HTERT RPE-1 (cell line): ENCODE data around the gene MCM9.

Experiments
- in situ Hi-C: fragments of 300-500 bp; cut with MboI; formaldehyde crosslinking; loops from 4 replicates; pipeline ENCODE4 v1.14.3; 2020; ENCODE audit warnings: low sequenced_read_pairs

The MCM9 gene

GRCh38 chr6:118933855-118934460 is 1.0 kb downstream of the MCM9 start:
- in situ Hi-C loops = no loop called here

GRCh38 chr6:118932421-118932820 is 2.5 kb downstream of the MCM9 start:
- in situ Hi-C loops = no loop called here

DNA sequence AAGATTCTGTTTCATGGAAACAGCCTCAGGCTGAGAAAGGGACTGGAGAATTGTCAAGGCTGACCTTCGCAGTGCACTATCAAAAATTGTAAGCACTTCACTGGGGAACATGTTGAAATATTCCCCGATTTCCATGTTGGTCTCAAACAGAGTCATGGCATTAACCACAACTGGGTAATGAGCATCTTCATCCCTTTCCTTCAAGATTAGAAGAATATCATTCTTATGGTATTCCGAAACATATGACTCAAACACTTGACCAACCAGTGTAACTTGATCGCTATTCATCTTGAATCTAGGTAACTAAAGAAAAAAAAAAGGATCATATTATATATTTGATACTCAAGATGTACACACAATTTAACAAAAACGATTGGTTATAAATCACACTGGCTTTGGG is 3.5 kb downstream of the MCM9 start:
- in situ Hi-C loops = no loop called here

GRCh38 chr6:118930680-118931079 is 4.3 kb downstream of the MCM9 start:
- in situ Hi-C loops = no loop called here

GRCh38 chr6:118923035-118923434 is 11.9 kb downstream of the MCM9 start:
- in situ Hi-C loops = no loop called here

DNA sequence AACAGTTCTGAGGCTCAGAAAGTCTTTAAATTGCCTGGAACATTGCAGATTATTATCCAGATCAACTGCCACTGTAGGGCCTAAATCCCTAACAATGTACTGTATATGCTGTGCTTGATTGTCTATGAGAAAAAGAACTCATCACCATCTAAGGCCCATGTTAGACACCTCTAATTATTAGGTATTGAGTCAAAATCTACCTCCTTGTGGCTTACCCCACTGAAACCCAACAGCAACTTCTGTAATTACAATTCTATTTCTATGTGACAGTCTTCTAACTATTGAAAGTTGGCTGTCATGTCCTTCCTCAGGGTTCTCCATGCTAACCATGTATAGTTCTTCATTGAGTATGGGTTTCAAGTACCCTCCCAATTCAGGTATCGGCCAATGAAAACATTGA is 13.9 kb downstream of the MCM9 start:
- in situ Hi-C loops = no loop called here

DNA sequence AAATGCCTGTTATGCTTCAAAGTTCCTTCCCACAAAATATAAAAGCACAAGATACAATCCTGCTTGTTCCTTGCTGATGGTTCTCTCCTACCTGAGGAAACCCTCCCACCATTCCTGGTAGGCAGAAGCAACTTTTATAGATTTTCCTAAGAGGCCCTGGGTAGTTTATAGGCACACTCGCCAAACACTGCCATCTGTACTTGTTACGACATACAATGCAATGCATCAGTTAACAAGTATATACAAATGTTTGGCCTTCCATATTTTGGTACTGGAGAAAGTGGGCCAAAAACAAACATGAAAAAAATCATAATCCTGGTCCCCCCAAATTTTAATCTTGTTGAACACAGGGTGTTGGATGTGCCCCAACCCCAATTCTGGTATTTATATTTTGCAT is 16.6 kb downstream of the MCM9 start:
- in situ Hi-C loops = no loop called here

GRCh38 chr6:118917546-118918328 is 17.2 kb downstream of the MCM9 start:
- in situ Hi-C loops = no loop called here

DNA sequence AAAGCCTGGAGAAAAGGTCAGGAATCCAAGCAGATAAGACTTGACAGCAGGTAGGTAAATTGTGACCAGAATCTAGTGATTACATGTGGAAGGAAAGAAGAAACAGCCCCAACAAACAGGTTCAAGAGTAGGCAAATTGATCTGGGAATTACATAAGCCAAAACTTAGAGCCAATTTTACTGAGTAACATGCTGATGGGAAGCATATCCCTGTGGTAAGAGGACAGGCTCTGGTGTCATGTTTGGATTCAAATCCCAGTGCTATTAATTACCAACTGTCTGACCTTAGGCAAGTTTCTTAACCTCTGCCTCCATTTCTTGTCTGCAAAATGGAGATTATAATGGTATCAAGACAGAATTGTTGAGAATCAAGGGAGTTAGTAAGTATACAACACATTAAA is 20.4 kb downstream of the MCM9 start:
- in situ Hi-C loops = no loop called here

DNA sequence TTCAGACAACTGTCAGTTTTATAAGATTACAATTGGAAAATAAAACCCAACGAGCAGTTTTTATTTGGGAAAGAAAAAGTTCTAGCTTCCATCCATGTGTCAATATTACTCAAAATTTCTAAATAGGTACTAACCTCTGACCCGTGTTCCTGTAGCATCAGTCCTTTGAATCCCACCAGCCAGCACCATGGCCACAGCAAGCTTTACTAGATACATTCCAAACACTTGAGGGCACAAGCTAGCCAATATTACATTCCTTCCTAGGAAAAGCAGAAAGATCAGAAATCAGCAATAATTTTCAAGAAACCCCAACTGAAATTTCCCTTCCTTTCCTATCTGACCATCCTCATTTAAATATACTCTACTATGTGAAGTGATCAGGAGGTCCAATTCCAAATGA is 21.8 kb downstream of the MCM9 start:
- in situ Hi-C loops = no loop called here

- in situ Hi-C loops = no loop called here
These were observed 22.3 kb downstream of the MCM9 start for GRCh38 chr6:118912646-118913045.

DNA sequence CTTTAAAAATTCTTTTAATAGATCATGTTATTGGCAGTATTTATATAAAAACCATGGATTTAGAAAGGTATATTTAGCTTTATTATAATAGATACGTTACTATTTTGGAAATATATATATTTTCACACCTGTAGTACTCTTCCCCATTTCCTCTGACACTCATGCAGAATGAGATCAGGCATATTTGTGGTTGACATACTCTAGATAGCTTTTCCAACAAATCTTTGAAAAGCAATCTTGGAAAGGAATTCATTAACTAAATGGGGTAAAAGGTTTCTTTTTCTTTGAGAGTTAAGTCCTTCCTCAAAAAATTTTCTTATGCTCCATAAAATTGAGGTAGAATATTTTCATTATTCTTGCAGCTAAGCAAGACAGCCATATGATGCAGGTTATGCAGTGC is 26.5 kb downstream of the MCM9 start:
- in situ Hi-C loops = no loop called here

DNA sequence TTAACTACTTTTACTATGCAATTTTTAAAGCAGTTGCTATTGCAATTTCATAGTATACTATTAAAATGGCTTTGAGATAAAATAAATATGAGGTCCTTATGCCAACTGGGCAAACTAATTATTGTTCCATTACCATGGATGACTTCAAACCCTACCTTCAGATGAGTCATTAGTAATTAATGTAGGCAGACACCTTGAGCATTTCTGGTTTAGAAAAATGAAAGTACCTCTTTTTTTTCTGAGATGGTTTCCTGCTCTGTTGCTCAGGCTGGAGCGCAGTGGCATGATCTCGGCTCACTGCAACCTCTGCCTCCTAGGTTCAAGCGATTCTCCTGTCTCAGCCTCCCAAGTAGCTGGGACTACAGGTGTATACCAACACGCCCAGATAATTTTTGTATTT is 29.1 kb downstream of the MCM9 start:
- in situ Hi-C loops = no loop called here

- in situ Hi-C loops = no loop called here
These were observed 29.9 kb downstream of the MCM9 start for GRCh38 chr6:118905084-118905483.

- in situ Hi-C loops = no loop called here
These were observed 31.3 kb downstream of the MCM9 start for GRCh38 chr6:118903691-118904090.

- in situ Hi-C loops = no loop called here
These were observed 31.8 kb downstream of the MCM9 start for GRCh38 chr6:118903138-118903537.

DNA sequence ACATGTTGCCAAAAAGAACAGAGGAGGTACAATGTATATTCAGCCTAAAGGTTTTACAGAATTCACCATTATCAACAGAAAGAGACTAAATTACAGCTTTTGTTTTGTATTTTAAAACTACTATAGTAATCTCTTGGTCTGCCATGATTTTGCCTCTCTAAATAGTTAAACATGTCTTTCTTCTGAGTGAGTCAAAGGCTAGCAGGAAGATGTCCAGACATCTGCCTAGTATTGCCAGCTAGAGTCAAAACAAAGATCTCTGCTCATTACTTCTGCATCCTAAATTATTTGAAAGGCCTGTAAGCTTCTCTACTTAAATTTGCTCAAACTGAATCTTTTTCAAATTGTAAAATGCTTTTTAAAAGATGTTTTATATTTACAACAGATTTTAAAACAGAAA is 32.2 kb downstream of the MCM9 start:
- in situ Hi-C loops = no loop called here

DNA sequence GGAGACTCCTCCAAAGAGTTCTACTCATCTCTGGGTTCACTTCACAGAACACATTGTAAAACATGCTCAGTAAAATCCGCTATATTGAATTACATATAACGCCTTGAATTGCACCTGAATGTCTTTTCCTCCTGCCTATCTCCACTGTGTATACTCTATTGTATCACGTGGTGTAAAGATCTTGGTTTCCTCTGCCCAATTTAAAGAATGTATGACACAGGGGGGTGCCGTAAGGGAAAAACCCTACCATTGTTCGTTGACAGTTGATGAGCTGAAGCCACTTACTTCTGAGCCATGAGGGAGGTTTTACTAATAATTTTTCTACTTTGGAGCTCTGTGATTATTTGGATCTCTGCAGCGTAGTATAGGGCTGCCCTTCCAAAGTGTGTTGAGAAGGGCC is 35.0 kb downstream of the MCM9 start:
- in situ Hi-C loops = no loop called here

DNA sequence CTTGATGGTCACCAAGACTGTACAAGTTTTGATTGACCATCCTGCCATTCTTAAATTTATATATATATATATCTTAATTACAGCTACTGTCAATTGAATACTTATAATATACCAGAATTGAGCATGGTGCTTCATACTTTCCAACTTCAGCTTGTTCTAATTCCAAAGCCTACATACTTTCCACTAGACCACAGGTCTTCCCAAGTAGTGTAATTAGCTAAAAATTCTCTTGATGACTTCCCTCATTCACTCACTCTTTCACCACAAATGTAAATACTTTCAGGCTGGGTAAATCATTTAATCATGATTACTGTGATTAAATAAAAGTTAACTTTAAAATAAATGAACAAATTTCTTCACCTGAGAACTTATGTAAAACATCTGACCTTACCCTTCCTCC is 37.6 kb downstream of the MCM9 start:
- in situ Hi-C loops = no loop called here

DNA sequence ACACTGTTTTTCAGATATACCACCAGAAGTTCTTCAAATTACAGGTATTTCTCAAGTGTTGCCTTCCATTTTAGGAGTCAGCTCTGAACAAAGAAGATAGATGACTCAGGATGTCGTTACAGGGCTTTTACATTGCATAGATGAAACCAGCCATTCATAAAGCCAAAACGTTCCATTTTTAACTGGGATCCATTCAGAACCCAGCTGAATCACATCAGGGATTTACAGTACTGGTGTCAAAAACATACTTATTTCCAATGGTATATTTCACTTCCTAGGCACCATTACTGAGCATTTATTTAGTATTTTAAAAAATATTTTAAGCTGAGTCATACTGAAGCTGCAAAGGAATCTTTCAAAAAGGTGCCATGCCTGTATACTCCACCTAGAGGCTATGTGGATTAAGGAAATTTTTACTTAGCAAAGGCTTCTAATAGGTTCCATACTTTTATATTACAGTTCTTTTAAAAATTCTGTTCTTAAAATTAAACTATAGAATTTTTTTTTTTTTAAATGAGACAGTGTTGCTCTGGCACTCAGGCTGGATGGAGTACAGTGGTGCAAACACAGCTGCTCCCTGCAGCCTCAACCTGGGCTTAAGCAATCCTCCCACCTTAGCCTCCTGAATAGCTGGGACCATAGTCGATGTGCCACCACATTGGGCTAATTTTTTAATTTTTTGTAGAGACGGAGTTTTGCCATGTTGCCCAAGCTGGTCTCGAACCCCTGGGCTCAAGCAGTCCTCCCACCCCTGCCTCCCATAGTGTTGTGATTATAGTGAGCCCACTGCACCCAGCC is 38.4 kb downstream of the MCM9 start:
- in situ Hi-C loops = no loop called here

DNA sequence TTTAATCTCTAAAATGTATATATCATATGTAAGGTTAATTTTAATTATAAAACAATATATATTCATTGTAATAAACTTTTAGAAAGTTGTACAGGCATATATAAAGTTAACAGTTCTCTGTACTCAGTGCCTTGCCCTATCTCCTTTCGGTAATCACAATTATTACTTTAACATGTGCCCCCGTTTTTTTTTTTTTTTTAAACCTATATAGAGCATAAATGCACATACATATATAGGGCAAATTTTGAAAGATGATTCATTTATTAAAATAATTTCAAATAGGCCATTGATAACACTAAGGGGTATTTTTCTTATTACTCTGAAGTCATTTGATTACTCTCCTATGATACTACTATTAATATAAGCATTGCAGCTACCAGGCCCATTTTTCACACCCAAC is 39.1 kb downstream of the MCM9 start:
- in situ Hi-C loops = no loop called here

DNA sequence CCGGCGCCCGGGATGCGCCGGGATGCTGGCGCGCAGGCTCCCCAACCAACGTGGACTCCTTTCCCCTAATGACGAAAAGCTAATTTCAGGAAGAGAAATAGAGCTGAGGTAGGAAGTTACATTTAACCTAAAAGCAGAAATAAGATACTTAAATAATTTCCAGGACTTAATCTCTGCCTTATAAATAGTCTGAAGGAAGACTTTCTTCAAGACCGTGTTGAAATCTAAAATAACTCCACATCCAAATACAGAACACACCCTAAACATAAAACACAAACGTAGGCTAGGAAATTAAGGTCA is 39.7 kb downstream of the MCM9 start:
- in situ Hi-C loops = no loop called here
